Fibroblast of lung (primary cell): ENCODE data around the gene NR4A1.

ENCODE experiments used
- CTCF ChIP-seq, 2 donors: IDR thresholded peaks in 1 of 2; conservative IDR thresholded peaks in 1 of 2; 1 replicate in 1 of 2; 2 replicates in 1 of 2; pipeline ENCODE4 v1.5.1; 2011 to 2012; ENCODE audit warnings: low read length in 2 of 2, control low read depth in 1 of 2, inconsistent platforms in 1 of 2, low read depth in 1 of 2, mild to moderate bottlenecking in 1 of 2
- EZH2 ChIP-seq: IDR thresholded peaks from 2 replicates; pipeline ENCODE4 v1.5.1; 2012; ENCODE audit warnings: low read length, control low read depth, mild to moderate bottlenecking; ENCODE audit errors: missing control alignments

GRCh38 chr12:52053536-52054209 is 2.4 kb downstream of the NR4A1 start:
- TF ChIP-seq CTCF (conservative IDR thresholded peaks at IDR 0.05 in 1 of 2, IDR thresholded peaks at IDR 0.05 in 1 of 2; ENCODE audit: low read depth in 1 of 2, low read length in 2 of 2) (no peak), EZH2 (no peak)
